Ovary (tissue), 9 donors: ENCODE data around the gene LYL1. TPM values are rescaled to one million over a fixed set of nuclear protein-coding genes. Genes with fewer than 3 reads are reported as not detected.

Experiments
- DNase-seq, 5 donors: peaks; one replicate each; pipeline ENCODE4 v3.0.0-alpha.2; 2019 to 2020
- H3K27ac ChIP-seq, 2 donors: fragments of 200-600 bp; one replicate each; pipeline versions ENCODE4 v1.5.1 to v1.8.0; 2019 to 2022
- H3K27me3 ChIP-seq: fragments of 200-600 bp; one replicate; pipeline ENCODE4 v1.8.0; 2022
- H3K36me3 ChIP-seq: fragments of 200-600 bp; sonication (generic); one replicate; pipeline ENCODE4 v1.5.1; 2019
- H3K4me1 ChIP-seq: one replicate; pipeline ENCODE4 v1.8.1; 2013; ENCODE audit warnings: mild to moderate bottlenecking, moderate library complexity; ENCODE audit not compliant: insufficient read depth
- H3K4me3 ChIP-seq: fragments of 200-600 bp; sonication (generic); one replicate; pipeline ENCODE4 v1.5.1; 2017
- H3K9me3 ChIP-seq, 2 donors: fragments of 200-600 bp in 1 of 2; sonication (generic) in 1 of 2; one replicate each; pipeline versions ENCODE4 v1.5.1 to v1.8.1; 2013 to 2019; ENCODE audit warnings: mild to moderate bottlenecking in 1 of 2, moderate library complexity in 1 of 2
- EP300 ChIP-seq: sonication (generic); formaldehyde crosslinking; IDR thresholded peaks from one replicate; pipeline ENCODE4 v1.6.1; 2017; ENCODE audit warnings: antibody characterized with exemption
- POLR2A ChIP-seq: fragments of 450-650 bp; IDR thresholded peaks from one replicate; pipeline ENCODE4 v1.6.1; 2017; ENCODE audit warnings: antibody characterized with exemption, mild to moderate bottlenecking, moderate library complexity
- WGBS, 3 donors: extraction: QIAGEN DNeasy Blood & Tissue Kit in 1 of 3; methylation state at CpG; one replicate each; pipeline versions ENCODE4 v1.1.5 to v1.1.7; 2013 to 2017; 5-methylcytosine and 5-hydroxymethylcytosine counted together
- intact Hi-C, 4 donors: fragments of 100-400 bp; cut with DNase I; formaldehyde crosslinking; loops; one replicate each; pipeline versions ENCODE4 v1.11.0 to v1.15.1; 2022 to 2023
- polyA plus RNA-seq, 2 donors: library from polyadenylated mRNA; stranded (reverse); fragments of 200-250 nt in 1 of 2; fragments of 350-450 nt in 1 of 2; fragmentation: Illumina TruSeq in 1 of 2; extraction: RNeasy Lipid Tissue Mini Kit (QIAGEN cat#74804) in 1 of 2; gene quantifications; one replicate each; pipeline ENCODE4 v1.2.3, GENCODE V29; 2013 to 2014
- total RNA-seq, 7 donors: library from RNA; depleted of rRNA in 2 of 7; stranded (reverse); fragments of >200 nt in 2 of 7; fragmentation: NEBNext Ultra II Directional in 3 of 7; extraction: Animal tissue kit (Norgen Biotek cat#: 25700) in 3 of 7; gene quantifications; one replicate each; pipeline versions ENCODE4 v1.1.0 to v1.2.4, GENCODE V29; 2016 to 2023
- TF ChIP-seq, protein P1 (sequence below), 3 donors: fragments of 450-650 bp in 2 of 3; fragments of 200-600 bp in 1 of 3; IDR thresholded peaks; one replicate each; pipeline versions ENCODE4 v1.5.1 to v1.8.0; 2016 to 2022; ENCODE audit warnings: antibody characterized with exemption in 3 of 3, mild to moderate bottlenecking in 1 of 3
- donor health status: DM: no; HTN: no; CAD: no; lungs with moderate emphysema.
- donor health status: DM: no; HTN: no; CAD: no.
- donor health status: Bipolar disorder and iron deficiency.
- donor health status: DM: yes; HTN: yes; CAD: no.
- donor health status: DM: no; HTN: no; CAD: no.
- donor health status: DM: yes; HTN: yes; CAD: no.

The LYL1 gene
- total and polyA plus RNA-seq, 9 donors: 0.90 to 7.4 (median 5.0) TPM

- intact Hi-C loops: loop anchor here (2.0 kb wide), 3 partner anchors 109 to 117 kb away; no protein-coding TSS in a partner anchor
- DNase-seq: peak; percentile 72 to 89 (median 85)
- peak overlapping the region in 1 of 2 donors; percentile 87 for H3K27ac ChIP-seq
- no peaks in the 10 kb centered on the region for H3K36me3 ChIP-seq
- peaks cover 29% of the 10 kb centered on the region for H3K4me1 ChIP-seq
- WGBS, 3 donors: 44 to 47% (median 44%) methylated on average over 11 to 12 of the region's 12 CpGs
- TF ChIP-seq POLR2A: peak; percentile 19
- TF ChIP-seq, protein P1, sequence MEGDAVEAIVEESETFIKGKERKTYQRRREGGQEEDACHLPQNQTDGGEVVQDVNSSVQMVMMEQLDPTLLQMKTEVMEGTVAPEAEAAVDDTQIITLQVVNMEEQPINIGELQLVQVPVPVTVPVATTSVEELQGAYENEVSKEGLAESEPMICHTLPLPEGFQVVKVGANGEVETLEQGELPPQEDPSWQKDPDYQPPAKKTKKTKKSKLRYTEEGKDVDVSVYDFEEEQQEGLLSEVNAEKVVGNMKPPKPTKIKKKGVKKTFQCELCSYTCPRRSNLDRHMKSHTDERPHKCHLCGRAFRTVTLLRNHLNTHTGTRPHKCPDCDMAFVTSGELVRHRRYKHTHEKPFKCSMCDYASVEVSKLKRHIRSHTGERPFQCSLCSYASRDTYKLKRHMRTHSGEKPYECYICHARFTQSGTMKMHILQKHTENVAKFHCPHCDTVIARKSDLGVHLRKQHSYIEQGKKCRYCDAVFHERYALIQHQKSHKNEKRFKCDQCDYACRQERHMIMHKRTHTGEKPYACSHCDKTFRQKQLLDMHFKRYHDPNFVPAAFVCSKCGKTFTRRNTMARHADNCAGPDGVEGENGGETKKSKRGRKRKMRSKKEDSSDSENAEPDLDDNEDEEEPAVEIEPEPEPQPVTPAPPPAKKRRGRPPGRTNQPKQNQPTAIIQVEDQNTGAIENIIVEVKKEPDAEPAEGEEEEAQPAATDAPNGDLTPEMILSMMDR (IDR thresholded peaks at IDR 0.05): peak; percentile 94 to 97 (median 97)
- TF ChIP-seq EP300: no peak
- no peaks in the 10 kb centered on the region for H3K9me3 ChIP-seq
- H3K4me3 ChIP-seq: no peak overlapping the region
- H3K27me3 ChIP-seq: no peaks in the 10 kb centered on the region
These were observed 9.1 kb downstream of the LYL1 start for GRCh38 chr19:13093407-13094105.

DNA sequence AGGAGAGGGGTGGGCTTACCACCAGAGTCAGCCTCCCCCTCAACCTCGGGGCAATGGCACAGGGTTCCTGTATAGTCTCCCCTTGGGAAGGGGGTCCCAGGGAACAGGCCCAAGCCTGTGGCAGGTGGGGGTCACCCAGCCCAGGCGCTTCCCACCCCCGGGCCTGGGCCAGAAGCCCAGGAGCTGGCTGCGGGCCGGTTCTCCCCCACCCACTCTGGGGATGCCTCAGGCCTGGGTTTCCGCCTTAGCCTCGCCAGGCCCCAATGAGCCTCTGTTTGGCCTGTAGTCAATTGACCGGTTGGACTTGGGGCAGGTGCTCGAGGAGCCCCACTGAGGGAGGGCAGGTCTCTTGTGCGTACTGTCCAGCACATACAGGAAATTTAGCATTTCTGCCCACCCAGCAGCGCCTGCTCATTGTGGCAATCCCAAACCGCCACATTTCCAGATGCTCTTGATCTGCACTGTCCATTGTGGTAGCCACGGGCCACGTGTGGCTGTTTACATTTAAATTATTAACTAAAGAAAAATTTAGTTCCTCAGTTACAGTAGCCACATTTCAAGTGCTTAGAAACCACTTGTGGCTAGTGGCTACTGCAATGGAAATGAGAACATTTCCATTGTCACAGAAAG lies 9.9 kb downstream of the LYL1 start:
- WGBS, 3 donors: 36 to 44% (median 36%) methylated on average over 11 to 14 of the region's 14 CpGs
- no peak for TF ChIP-seq EP300
- peak in 3 of 5 donors; percentile 61 to 66 (median 64) for DNase-seq
- H3K9me3 ChIP-seq: no peaks in the 10 kb centered on the region
- H3K36me3 ChIP-seq: no peaks in the 10 kb centered on the region
- no peaks in the 10 kb centered on the region for H3K27me3 ChIP-seq
- no peak overlapping the region for H3K4me3 ChIP-seq
- intact Hi-C loops: loop anchor here in 2 of 4 donors (2.0 kb wide), 2 partner anchors 108 to 114 kb away; no protein-coding TSS in a partner anchor
- peaks cover 29% of the 10 kb centered on the region for H3K4me1 ChIP-seq
- peak overlapping the region; percentile 37 to 87 for H3K27ac ChIP-seq

DNA sequence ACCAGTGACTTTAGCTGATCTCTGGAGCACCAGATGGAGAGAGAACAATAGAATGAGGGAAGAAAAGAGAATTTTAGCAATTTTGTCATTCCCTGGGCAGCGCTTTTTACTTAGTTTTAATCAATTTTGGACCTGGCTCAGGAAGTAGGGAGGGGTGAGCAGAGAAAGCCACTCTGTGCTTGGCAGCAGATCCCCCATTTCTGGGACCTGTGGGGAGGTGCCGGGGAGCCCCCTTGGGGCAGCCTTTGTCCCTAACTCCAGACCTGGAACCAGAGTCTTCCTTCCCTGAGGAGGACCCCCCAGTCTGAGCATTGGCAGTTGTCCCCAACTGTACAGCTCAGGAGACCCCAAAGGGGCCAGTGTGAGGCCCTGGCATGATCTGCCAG lies 10.5 kb downstream of the LYL1 start:
- Histone ChIP-seq H3K27ac (peak overlapping the region; percentile 37 to 87), H3K4me3 (no peak overlapping the region), H3K27me3 (no peaks in the 10 kb centered on the region), H3K36me3 (no peaks in the 10 kb centered on the region), H3K4me1 (peaks cover 29% of the 10 kb centered on the region), H3K9me3 (no peaks in the 10 kb centered on the region)
- intact Hi-C loops: loop anchor here in 2 of 4 donors (2.0 kb wide), 2 partner anchors 107 to 113 kb away; no protein-coding TSS in a partner anchor
- no peak for TF ChIP-seq POLR2A
- TF ChIP-seq, protein P1 (IDR thresholded peaks at IDR 0.05): no peak
- no peak for TF ChIP-seq EP300
- peak in 2 of 5 donors; percentile 39 to 49 for DNase-seq
- 45 to 49% (median 48%) methylated on average over 2 of the region's 2 CpGs for WGBS, 3 donors

DNA sequence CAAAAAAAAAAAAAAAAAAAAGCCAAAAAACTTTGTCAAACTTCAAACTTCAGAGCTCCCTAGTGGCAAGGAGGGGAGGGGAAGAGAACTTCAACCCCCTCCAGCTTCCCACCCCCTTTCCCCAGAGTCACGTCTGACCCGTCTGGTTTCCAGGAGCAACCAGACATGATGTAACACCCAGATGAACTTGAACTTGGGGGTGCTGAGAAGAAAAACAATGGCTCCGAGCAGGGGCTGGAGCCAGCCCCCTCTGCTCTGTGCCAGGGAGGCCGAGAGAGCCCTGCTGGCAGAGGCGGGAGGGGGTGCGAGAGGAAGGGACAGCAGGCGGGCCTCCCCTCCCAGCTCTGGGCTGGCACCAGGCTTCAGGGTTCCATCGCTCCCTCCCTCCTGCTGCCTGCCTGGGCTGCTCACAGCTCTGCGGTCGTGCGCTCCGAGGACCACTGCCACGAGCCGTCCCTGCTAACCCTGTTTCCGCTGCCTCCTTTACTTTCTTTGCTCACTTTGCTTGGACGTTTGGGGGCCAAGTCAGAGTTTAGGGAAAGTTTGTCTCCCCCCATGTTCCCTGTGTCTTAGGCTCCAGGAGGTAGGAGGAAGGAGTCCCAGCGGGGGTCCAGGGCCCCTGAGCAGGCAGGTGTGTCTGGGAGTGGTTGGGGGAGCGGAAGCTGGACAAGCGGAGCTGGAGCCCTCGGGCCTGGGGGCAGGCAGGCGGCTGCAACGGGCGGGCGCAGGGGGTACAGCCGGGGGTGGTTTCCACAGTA lies 11.1 kb downstream of the LYL1 start:
- H3K4me3 ChIP-seq: no peak overlapping the region
- H3K4me1 ChIP-seq: peaks cover 29% of the 10 kb centered on the region
- no peaks in the 10 kb centered on the region for H3K27me3 ChIP-seq
- no peaks in the 10 kb centered on the region for H3K36me3 ChIP-seq
- DNase-seq: peak; percentile 81 to 86 (median 82)
- WGBS, 3 donors: 15 to 30% (median 21%) methylated on average over 25 of the region's 25 CpGs
- no peaks in the 10 kb centered on the region for H3K9me3 ChIP-seq
- TF ChIP-seq, protein P1 (IDR thresholded peaks at IDR 0.05): no peak
- TF ChIP-seq EP300: no peak
- no peak for TF ChIP-seq POLR2A
- intact Hi-C loops: loop anchor here in 2 of 4 donors (2.0 kb wide), 2 partner anchors 107 to 113 kb away; no protein-coding TSS in a partner anchor
- H3K27ac ChIP-seq: peak overlapping the region; percentile 37 to 87
